HepG2 (cell line): ENCODE results near the gene TTPAL. TPM values are rescaled to one million over a fixed set of nuclear protein-coding genes. Genes with fewer than 3 reads are reported as not detected.
A peak's percentile ranks its signal among the peaks of the same experiment; 100 is the strongest.

Experiments used
- CC2D1A ChIP-seq: sonication (generic); formaldehyde crosslinking; IDR thresholded peaks from 2 replicates; pipeline ENCODE4 v1.8.1; 2023; ENCODE audit warnings: mild to moderate bottlenecking, missing genetic modification reagents
- GLI4 ChIP-seq: sonication (generic); formaldehyde crosslinking; IDR thresholded peaks from 2 replicates; pipeline ENCODE4 v1.5.1; 2020; ENCODE audit warnings: missing genetic modification reagents, mild to moderate bottlenecking, moderate library complexity, borderline replicate concordance
- HOXA7 ChIP-seq: sonication (generic); formaldehyde crosslinking; IDR thresholded peaks from 2 replicates; pipeline ENCODE4 v1.8.1; 2022; ENCODE audit warnings: mild to moderate bottlenecking, missing genetic modification reagents, moderate library complexity
- MAZ ChIP-seq, 2 experiments: sonication (generic) in 1 of 2; formaldehyde crosslinking in 1 of 2; IDR thresholded peaks; 2 replicates each; pipeline versions ENCODE4 v1.5.0 to v1.6.1; 2012 to 2020; ENCODE audit warnings: low read depth in 2 of 2, mild to moderate bottlenecking in 2 of 2, borderline replicate concordance in 1 of 2, improper control_type of control experiment in 1 of 2, low read length in 1 of 2, missing genetic modification reagents in 1 of 2, moderate library complexity in 1 of 2
- NCOR1 ChIP-seq: fragments of 200-600 bp; sonication (generic); IDR thresholded peaks from 2 replicates; pipeline ENCODE4 v1.7.0; 2017; ENCODE audit warnings: antibody characterized with exemption, low read length, borderline replicate concordance
- TCF12 ChIP-seq, 2 experiments: fragments of 450-650 bp in 1 of 2; sonication (generic) in 1 of 2; formaldehyde crosslinking in 1 of 2; IDR thresholded peaks; 2 replicates each; pipeline versions ENCODE4 v1.6.1 to v1.8.0; 2017 to 2022; ENCODE audit warnings: antibody characterized with exemption in 1 of 2, mild to moderate bottlenecking in 1 of 2, missing genetic modification reagents in 1 of 2, moderate library complexity in 1 of 2
- TMF1 ChIP-seq: sonication (generic); formaldehyde crosslinking; IDR thresholded peaks from 2 replicates; pipeline ENCODE4 v1.8.1; 2022; ENCODE audit warnings: low read depth, missing genetic modification reagents
- ZFAT ChIP-seq: sonication (generic); formaldehyde crosslinking; conservative IDR thresholded peaks from 2 replicates; pipeline ENCODE4 v1.8.1; 2023; ENCODE audit warnings: missing genetic modification reagents, inconsistent platforms
- ZNF10 ChIP-seq: sonication (generic); formaldehyde crosslinking; IDR thresholded peaks from 2 replicates; pipeline ENCODE4 v1.4.0; 2020; ENCODE audit warnings: mild to moderate bottlenecking, low read depth, missing genetic modification reagents, borderline replicate concordance
- ZNF12 ChIP-seq: sonication (generic); formaldehyde crosslinking; IDR thresholded peaks from 2 replicates; pipeline ENCODE4 v1.5.0; 2020; ENCODE audit warnings: missing genetic modification reagents
- ZNF205 ChIP-seq: IDR thresholded peaks from 2 replicates; pipeline ENCODE4 v1.6.1; 2018; ENCODE audit warnings: missing biosample characterization, missing genetic modification reagents
- ZNF441 ChIP-seq: sonication (generic); formaldehyde crosslinking; IDR thresholded peaks from 2 replicates; pipeline ENCODE4 v1.7.0; 2021; ENCODE audit warnings: missing genetic modification reagents, borderline replicate concordance
- polyA plus RNA-seq, 8 experiments: library from polyadenylated mRNA; depleted of rRNA in 3 of 8; stranded (reverse) in 7 of 8; unstranded in 1 of 8; fragments of >200 nt; fragmentation: Illumina TruSeq in 4 of 8; extraction: Trizol in 4 of 8; gene quantifications; 2 replicates each; pipeline versions ENCODE4 v1.2.1 to v1.2.3, GENCODE V29; 2011 to 2016; ENCODE audit warnings: low read depth in 4 of 8, missing spikeins in 1 of 8, mixed read lengths in 1 of 8; ENCODE audit not compliant: insufficient read depth in 1 of 8
- total RNA-seq, 5 experiments: library from RNA; depleted of rRNA; stranded (reverse); fragments of >200 nt; fragmentation: Illumina TruSeq; extraction: Trizol; gene quantifications; 2 replicates each; pipeline ENCODE4 v1.2.3, GENCODE V29; 2016; ENCODE audit warnings: low read depth in 1 of 5
- TF ChIP-seq, protein P1 (sequence below): sonication (generic); formaldehyde crosslinking; IDR thresholded peaks from 2 replicates; pipeline ENCODE4 v1.5.0; 2020; ENCODE audit warnings: mild to moderate bottlenecking, low read depth, missing genetic modification reagents, borderline replicate concordance
- TF ChIP-seq, protein P2 (sequence below): sonication (generic); formaldehyde crosslinking; conservative IDR thresholded peaks from 2 replicates; pipeline ENCODE4 v1.8.0; 2022; ENCODE audit warnings: mild to moderate bottlenecking, moderate library complexity, missing genetic modification reagents
- TF ChIP-seq, protein P3 (sequence below): sonication (generic); formaldehyde crosslinking; IDR thresholded peaks from 2 replicates; pipeline ENCODE4 v1.5.1; 2020; ENCODE audit warnings: missing genetic modification reagents, mild to moderate bottlenecking, borderline replicate concordance
- TF ChIP-seq, protein P4 (sequence below): sonication (generic); formaldehyde crosslinking; IDR thresholded peaks from 2 replicates; pipeline ENCODE4 v1.4.0; 2020; ENCODE audit warnings: missing genetic modification reagents, borderline replicate concordance

TTPAL gene
- total and polyA plus RNA-seq, 2 of the 13 experiments (the other 11 are each of a cell fraction or from before 2014, with no cell fraction given), result 4.3 to 18.8 TPM

DNA sequence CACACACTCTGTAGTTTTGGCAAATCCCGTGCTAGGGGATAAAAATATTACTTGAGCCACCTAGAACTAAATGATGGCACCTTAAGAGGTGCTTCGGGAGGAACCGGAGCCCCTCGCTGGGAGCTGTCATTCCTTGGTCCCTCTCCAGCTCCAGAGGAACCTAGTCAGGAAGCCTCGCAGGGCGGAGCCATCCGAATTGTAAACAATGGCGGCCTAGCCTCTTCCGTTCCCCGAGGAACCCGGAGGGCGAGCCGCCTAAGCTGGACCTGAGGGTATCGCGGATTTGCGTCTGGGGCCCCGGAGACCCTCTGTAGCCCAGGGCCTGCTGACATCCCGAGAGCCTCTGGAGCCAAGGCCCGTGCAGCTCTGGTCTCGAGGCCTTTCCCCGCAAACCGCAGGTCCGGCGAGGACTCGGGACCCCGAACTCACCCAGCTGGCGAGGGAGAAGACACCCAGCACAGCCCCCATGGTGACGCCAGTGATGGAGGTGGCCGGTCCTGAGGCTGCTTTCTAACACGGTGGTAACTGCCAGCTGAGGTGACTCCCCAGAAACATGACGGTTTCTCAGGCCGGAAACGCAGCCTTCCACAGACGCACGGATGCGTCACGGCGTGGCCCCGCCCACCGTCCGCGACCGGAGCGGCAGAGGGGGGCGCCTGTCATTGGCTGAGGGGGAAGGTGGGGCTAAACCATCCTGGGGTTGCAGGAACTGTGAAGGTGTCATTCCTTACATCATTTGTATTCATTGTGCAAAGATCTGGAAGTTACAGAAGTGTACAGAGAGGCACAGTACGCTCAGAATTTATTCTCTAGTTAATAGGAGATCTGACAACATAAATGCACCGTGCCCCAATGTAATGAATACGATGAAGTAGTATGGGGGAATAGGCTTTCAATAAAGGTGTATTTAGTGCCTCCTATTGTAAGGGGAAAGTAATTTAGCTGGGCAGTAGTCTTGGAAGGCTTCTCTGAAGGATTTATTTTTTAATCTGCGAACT lies 46.1 kb downstream of the TTPAL start, which contains the start of gene SERINC3 (continued):
- TF ChIP-seq, protein P1, sequence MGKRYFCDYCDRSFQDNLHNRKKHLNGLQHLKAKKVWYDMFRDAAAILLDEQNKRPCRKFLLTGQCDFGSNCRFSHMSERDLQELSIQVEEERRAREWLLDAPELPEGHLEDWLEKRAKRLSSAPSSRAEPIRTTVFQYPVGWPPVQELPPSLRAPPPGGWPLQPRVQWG (CRISPR knock-in tag), result no peak
- TF ChIP-seq ZNF205 (CRISPR knock-in tag) (peak; percentile 85; the same call in 1 of the 2 replicates), ZFAT (CRISPR knock-in tag) (0 out of 2 replicates have a peak, but pooled peaks have one; percentile 67), TCF12 (IDR thresholded peaks at IDR 0.05) (no peak), TCF12 (CRISPR knock-in tag; IDR thresholded peaks at IDR 0.05) (peak; percentile 86; the same call in 1 of the 2 replicates), MAZ (IDR thresholded peaks at IDR 0.05; ENCODE audit: borderline replicate concordance, low read depth, low read length) (peak; percentile 77), MAZ (CRISPR knock-in tag; IDR thresholded peaks at IDR 0.05; ENCODE audit: low read depth) (peak; percentile 94), NCOR1 (no peak), TMF1 (CRISPR knock-in tag) (peak; percentile 85; the same call in 1 of the 2 replicates), ZNF12 (peak; percentile 32; the same call in 1 of the 2 replicates), ZNF10 (CRISPR knock-in tag) (no peak), ZNF441 (CRISPR knock-in tag) (peak; percentile 75; the same call in 1 of the 2 replicates), GLI4 (CRISPR knock-in tag) (peak; percentile 77; the same call in 1 of the 2 replicates), HOXA7 (CRISPR knock-in tag) (no peak; the same call in 1 of the 2 replicates), CC2D1A (CRISPR knock-in tag) (peak; percentile 93; the same call in 1 of the 2 replicates)
- TF ChIP-seq, protein P2, sequence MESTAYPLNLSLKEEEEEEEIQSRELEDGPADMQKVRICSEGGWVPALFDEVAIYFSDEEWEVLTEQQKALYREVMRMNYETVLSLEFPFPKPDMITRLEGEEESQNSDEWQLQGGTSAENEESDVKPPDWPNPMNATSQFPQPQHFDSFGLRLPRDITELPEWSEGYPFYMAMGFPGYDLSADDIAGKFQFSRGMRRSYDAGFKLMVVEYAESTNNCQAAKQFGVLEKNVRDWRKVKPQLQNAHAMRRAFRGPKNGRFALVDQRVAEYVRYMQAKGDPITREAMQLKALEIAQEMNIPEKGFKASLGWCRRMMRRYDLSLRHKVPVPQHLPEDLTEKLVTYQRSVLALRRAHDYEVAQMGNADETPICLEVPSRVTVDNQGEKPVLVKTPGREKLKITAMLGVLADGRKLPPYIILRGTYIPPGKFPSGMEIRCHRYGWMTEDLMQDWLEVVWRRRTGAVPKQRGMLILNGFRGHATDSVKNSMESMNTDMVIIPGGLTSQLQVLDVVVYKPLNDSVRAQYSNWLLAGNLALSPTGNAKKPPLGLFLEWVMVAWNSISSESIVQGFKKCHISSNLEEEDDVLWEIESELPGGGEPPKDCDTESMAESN (CRISPR knock-in tag), result peak; percentile 92
- TF ChIP-seq, protein P3, sequence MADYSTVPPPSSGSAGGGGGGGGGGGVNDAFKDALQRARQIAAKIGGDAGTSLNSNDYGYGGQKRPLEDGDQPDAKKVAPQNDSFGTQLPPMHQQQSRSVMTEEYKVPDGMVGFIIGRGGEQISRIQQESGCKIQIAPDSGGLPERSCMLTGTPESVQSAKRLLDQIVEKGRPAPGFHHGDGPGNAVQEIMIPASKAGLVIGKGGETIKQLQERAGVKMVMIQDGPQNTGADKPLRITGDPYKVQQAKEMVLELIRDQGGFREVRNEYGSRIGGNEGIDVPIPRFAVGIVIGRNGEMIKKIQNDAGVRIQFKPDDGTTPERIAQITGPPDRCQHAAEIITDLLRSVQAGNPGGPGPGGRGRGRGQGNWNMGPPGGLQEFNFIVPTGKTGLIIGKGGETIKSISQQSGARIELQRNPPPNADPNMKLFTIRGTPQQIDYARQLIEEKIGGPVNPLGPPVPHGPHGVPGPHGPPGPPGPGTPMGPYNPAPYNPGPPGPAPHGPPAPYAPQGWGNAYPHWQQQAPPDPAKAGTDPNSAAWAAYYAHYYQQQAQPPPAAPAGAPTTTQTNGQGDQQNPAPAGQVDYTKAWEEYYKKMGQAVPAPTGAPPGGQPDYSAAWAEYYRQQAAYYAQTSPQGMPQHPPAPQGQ (CRISPR knock-in tag), result 0 out of 2 replicates have a peak, but pooled peaks have one; percentile 19
- TF ChIP-seq, protein P4, sequence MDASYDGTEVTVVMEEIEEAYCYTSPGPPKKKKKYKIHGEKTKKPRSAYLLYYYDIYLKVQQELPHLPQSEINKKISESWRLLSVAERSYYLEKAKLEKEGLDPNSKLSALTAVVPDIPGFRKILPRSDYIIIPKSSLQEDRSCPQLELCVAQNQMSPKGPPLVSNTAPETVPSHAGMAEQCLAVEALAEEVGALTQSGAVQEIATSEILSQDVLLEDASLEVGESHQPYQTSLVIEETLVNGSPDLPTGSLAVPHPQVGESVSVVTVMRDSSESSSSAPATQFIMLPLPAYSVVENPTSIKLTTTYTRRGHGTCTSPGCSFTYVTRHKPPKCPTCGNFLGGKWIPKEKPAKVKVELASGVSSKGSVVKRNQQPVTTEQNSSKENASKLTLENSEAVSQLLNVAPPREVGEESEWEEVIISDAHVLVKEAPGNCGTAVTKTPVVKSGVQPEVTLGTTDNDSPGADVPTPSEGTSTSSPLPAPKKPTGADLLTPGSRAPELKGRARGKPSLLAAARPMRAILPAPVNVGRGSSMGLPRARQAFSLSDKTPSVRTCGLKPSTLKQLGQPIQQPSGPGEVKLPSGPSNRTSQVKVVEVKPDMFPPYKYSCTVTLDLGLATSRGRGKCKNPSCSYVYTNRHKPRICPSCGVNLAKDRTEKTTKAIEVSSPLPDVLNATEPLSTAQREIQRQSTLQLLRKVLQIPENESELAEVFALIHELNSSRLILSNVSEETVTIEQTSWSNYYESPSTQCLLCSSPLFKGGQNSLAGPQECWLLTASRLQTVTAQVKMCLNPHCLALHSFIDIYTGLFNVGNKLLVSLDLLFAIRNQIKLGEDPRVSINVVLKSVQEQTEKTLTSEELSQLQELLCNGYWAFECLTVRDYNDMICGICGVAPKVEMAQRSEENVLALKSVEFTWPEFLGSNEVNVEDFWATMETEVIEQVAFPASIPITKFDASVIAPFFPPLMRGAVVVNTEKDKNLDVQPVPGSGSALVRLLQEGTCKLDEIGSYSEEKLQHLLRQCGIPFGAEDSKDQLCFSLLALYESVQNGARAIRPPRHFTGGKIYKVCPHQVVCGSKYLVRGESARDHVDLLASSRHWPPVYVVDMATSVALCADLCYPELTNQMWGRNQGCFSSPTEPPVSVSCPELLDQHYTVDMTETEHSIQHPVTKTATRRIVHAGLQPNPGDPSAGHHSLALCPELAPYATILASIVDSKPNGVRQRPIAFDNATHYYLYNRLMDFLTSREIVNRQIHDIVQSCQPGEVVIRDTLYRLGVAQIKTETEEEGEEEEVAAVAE (CRISPR knock-in tag), result peak; percentile 74; the same call in 1 of the 2 replicates
